Panc1 (cell line): Measurements from ENCODE around the gene PCSK5.

Experiments used
- CTCF ChIP-seq: fragments of 450-650 bp; IDR thresholded peaks from 2 replicates; pipeline ENCODE4 v1.5.1; 2017; ENCODE audit warnings: mild to moderate bottlenecking
- POLR2AphosphoS5 ChIP-seq: IDR thresholded peaks from 2 replicates; pipeline ENCODE4 v1.6.1; 2012; ENCODE audit warnings: mild to moderate bottlenecking, low read depth, low read length, moderate library complexity
- SIN3A ChIP-seq: IDR thresholded peaks from 2 replicates; pipeline ENCODE4 v1.6.1; 2012; ENCODE audit warnings: low read depth, mild to moderate bottlenecking, low read length, moderate library complexity, borderline replicate concordance; ENCODE audit not compliant: insufficient read depth
- TF ChIP-seq, protein P1 (sequence below), 2 experiments: IDR thresholded peaks; 2 replicates each; pipeline ENCODE4 v1.6.1; 2011 to 2012; ENCODE audit warnings: low read depth in 2 of 2, control low read depth in 1 of 2, low read length in 1 of 2, mild to moderate bottlenecking in 1 of 2, moderate library complexity in 1 of 2; ENCODE audit not compliant: insufficient read depth in 1 of 2

DNA sequence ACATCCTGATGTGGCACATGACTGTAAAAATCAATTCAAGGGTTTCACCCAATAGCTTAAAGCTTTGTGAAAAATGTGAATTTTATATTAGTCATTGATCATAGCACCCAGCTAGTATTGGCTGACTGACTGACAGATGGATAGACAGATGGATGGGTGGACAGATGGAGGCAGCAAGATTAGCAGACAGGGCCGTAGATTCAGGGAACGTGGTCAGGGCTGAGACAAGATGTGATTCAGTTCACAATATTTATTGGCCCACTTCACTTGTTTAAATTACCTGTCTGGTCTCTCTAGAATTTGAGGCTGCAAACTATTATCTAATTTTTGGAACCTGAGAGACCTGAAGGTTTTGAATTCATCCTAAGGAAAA is 12.0 kb upstream of the PCSK5 start:
- TF ChIP-seq SIN3A (no peak), CTCF (no peak), POLR2AphosphoS5 (no peak)
- TF ChIP-seq, protein P1, sequence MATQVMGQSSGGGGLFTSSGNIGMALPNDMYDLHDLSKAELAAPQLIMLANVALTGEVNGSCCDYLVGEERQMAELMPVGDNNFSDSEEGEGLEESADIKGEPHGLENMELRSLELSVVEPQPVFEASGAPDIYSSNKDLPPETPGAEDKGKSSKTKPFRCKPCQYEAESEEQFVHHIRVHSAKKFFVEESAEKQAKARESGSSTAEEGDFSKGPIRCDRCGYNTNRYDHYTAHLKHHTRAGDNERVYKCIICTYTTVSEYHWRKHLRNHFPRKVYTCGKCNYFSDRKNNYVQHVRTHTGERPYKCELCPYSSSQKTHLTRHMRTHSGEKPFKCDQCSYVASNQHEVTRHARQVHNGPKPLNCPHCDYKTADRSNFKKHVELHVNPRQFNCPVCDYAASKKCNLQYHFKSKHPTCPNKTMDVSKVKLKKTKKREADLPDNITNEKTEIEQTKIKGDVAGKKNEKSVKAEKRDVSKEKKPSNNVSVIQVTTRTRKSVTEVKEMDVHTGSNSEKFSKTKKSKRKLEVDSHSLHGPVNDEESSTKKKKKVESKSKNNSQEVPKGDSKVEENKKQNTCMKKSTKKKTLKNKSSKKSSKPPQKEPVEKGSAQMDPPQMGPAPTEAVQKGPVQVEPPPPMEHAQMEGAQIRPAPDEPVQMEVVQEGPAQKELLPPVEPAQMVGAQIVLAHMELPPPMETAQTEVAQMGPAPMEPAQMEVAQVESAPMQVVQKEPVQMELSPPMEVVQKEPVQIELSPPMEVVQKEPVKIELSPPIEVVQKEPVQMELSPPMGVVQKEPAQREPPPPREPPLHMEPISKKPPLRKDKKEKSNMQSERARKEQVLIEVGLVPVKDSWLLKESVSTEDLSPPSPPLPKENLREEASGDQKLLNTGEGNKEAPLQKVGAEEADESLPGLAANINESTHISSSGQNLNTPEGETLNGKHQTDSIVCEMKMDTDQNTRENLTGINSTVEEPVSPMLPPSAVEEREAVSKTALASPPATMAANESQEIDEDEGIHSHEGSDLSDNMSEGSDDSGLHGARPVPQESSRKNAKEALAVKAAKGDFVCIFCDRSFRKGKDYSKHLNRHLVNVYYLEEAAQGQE (IDR thresholded peaks at IDR 0.05; ENCODE audit: insufficient read depth in 1 of 2, low read depth in 2 of 2, low read length in 1 of 2) = no peak
